Neural progenitor cell (in vitro differentiated cells): ENCODE results near the gene QSOX1. TPM values are rescaled to one million over a fixed set of nuclear protein-coding genes. Genes with fewer than 3 reads are reported as not detected.
A peak's percentile ranks its signal among the peaks of the same experiment; 100 is the strongest.

Experiments
- DNase-seq: peaks from one replicate; pipeline ENCODE4 v3.0.0-alpha.2; 2016; ENCODE audit warnings: low spot score
- H2AFZ ChIP-seq: fragments of 200-600 bp; sonication (generic); replicated peaks from 2 replicates; pipeline ENCODE4 v1.6.1; 2016; ENCODE audit warnings: antibody characterized with exemption
- H3F3A ChIP-seq: fragments of 200-600 bp; sonication (generic); 2 replicates; pipeline ENCODE4 v1.6.1; 2016; ENCODE audit warnings: antibody characterized with exemption, low read depth
- H3K27ac ChIP-seq: fragments of 200-600 bp; sonication (generic); 2 replicates; pipeline ENCODE4 v1.5.1; 2016; ENCODE audit warnings: mild to moderate bottlenecking
- H3K27me3 ChIP-seq: fragments of 200-600 bp; sonication (generic); 2 replicates; pipeline ENCODE4 v1.6.1; 2016; ENCODE audit warnings: mild to moderate bottlenecking, moderate library complexity
- H3K36me3 ChIP-seq: fragments of 200-600 bp; sonication (generic); 2 replicates; pipeline ENCODE4 v1.5.1; 2016
- H3K4me1 ChIP-seq: fragments of 200-600 bp; sonication (generic); 2 replicates; pipeline ENCODE4 v1.6.1; 2016; ENCODE audit warnings: mixed run types
- H3K4me2 ChIP-seq: fragments of 200-600 bp; sonication (generic); 2 replicates; pipeline ENCODE4 v1.6.1; 2016
- H3K4me3 ChIP-seq: fragments of 200-600 bp; sonication (generic); 2 replicates; pipeline ENCODE4 v1.5.1; 2016
- H3K79me2 ChIP-seq: fragments of 200-600 bp; sonication (generic); 2 replicates; pipeline ENCODE4 v1.6.1; 2016; ENCODE audit warnings: low read depth
- H3K9ac ChIP-seq: fragments of 200-600 bp; sonication (generic); 2 replicates; pipeline ENCODE4 v1.6.1; 2016
- H3K9me3 ChIP-seq: fragments of 200-600 bp; sonication (generic); 2 replicates; pipeline ENCODE4 v1.5.1; 2016; ENCODE audit warnings: low read depth
- H4K20me1 ChIP-seq: fragments of 200-600 bp; sonication (generic); 2 replicates; pipeline ENCODE4 v1.6.1; 2016; ENCODE audit warnings: low read depth
- H3K27ac Mint-ChIP-seq: 3 replicates; pipeline ENCODE4 v1.8.0; 2021; ENCODE audit warnings: mixed read lengths
- H3K27me3 Mint-ChIP-seq: 2 replicates; pipeline ENCODE4 v1.8.0; 2022; ENCODE audit warnings: low read depth, mild to moderate bottlenecking, inconsistent platforms, moderate library complexity, mixed read lengths; ENCODE audit not compliant: insufficient read depth
- H3K36me3 Mint-ChIP-seq: 3 replicates; pipeline ENCODE4 v1.8.0; 2021; ENCODE audit warnings: mixed read lengths
- H3K4me1 Mint-ChIP-seq: 3 replicates; pipeline ENCODE4 v1.8.0; 2021; ENCODE audit warnings: mixed read lengths
- H3K4me3 Mint-ChIP-seq: 3 replicates; pipeline ENCODE4 v1.8.0; 2021; ENCODE audit warnings: mild to moderate bottlenecking, moderate library complexity, mixed read lengths
- H3K9me3 Mint-ChIP-seq: 3 replicates; pipeline ENCODE4 v1.8.0; 2020; ENCODE audit warnings: mixed read lengths
- CTCF ChIP-seq: fragments of 200-600 bp; sonication (generic); IDR thresholded peaks from 2 replicates; pipeline ENCODE4 v1.5.1; 2017; ENCODE audit warnings: antibody characterized with exemption, mild to moderate bottlenecking
- EZH2 ChIP-seq: fragments of 200-600 bp; sonication (generic); IDR thresholded peaks from 2 replicates; pipeline ENCODE4 v1.6.1; 2017; ENCODE audit warnings: antibody characterized with exemption, mild to moderate bottlenecking, moderate library complexity
- EZH2phosphoT487 ChIP-seq: fragments of 200-600 bp; sonication (generic); IDR thresholded peaks from 2 replicates; pipeline ENCODE4 v1.6.1; 2017; ENCODE audit warnings: antibody characterized with exemption
- total RNA-seq: library from RNA; depleted of rRNA; stranded (reverse); fragments of >200 nt; gene quantifications from 2 replicates; pipeline ENCODE4 v1.2.3, GENCODE V29; 2015; ENCODE audit warnings: low replicate concordance

The QSOX1 gene
- total RNA-seq, 1 donor from 2014 or later: 13.6 TPM

GRCh38 chr1:180227861-180228647 is 73.4 kb downstream of the QSOX1 start:
- no peak for DNase-seq
- Mint-ChIP-seq H3K27ac (no peak overlapping the region), H3K27me3 (peaks cover 68% of the 10 kb centered on the region), H3K4me1 (peaks cover 9% of the 10 kb centered on the region), H3K9me3 (peaks cover 3% of the 10 kb centered on the region), H3K4me3 (peak overlapping the region; percentile 81), H3K36me3 (no peaks in the 10 kb centered on the region)
- Histone ChIP-seq H3K9me3 (no peaks in the 10 kb centered on the region), H3F3A (peaks cover 40% of the 10 kb centered on the region), H3K27me3 (peaks cover 100% of the 10 kb centered on the region), H3K36me3 (no peaks in the 10 kb centered on the region), H3K4me3 (no peak overlapping the region), H3K27ac (no peak overlapping the region), H3K4me2 (no peak overlapping the region), H3K79me2 (no peaks in the 10 kb centered on the region), H2AFZ (no peak overlapping the region), H3K9ac (no peak overlapping the region), H4K20me1 (peaks cover 42% of the 10 kb centered on the region), H3K4me1 (peaks cover 18% of the 10 kb centered on the region)
- TF ChIP-seq EZH2phosphoT487 (peak; percentile 72), CTCF (no peak)

- TF ChIP-seq EZH2 (peak; percentile 77), EZH2phosphoT487 (peak; percentile 63), CTCF (no peak)
- peak; percentile 61 for DNase-seq
- H3K36me3 ChIP-seq: no peaks in the 10 kb centered on the region
- peaks cover 22% of the 10 kb centered on the region for H3K4me1 ChIP-seq
- no peak overlapping the region for H3K27ac ChIP-seq
- Mint-ChIP-seq H3K36me3 (no peaks in the 10 kb centered on the region), H3K4me1 (peaks cover 10% of the 10 kb centered on the region), H3K27ac (no peak overlapping the region), H3K27me3 (peaks cover 73% of the 10 kb centered on the region), H3K9me3 (peaks cover 3% of the 10 kb centered on the region), H3K4me3 (peak overlapping the region; percentile 81)
- peak overlapping the region; percentile 72 for H3K4me3 ChIP-seq
- no peaks in the 10 kb centered on the region for H3K79me2 ChIP-seq
- no peak overlapping the region for H3K9ac ChIP-seq
- H3F3A ChIP-seq: peaks cover 41% of the 10 kb centered on the region
- no peaks in the 10 kb centered on the region for H3K9me3 ChIP-seq
- peak overlapping the region; percentile 100 for H3K4me2 ChIP-seq
- peaks cover 100% of the 10 kb centered on the region for H3K27me3 ChIP-seq
- H4K20me1 ChIP-seq: peaks cover 50% of the 10 kb centered on the region
- peak overlapping the region; percentile 96 for H2AFZ ChIP-seq
Observed at GRCh38 chr1:180228648-180229482, 74.2 kb downstream of the QSOX1 start.

- peak; percentile 84 for DNase-seq
- Histone ChIP-seq H3F3A (peaks cover 49% of the 10 kb centered on the region), H3K9me3 (no peaks in the 10 kb centered on the region), H4K20me1 (peaks cover 59% of the 10 kb centered on the region), H2AFZ (peak within 1 kb of the TSS; percentile 96), H3K4me2 (peak within 1 kb of the TSS; percentile 100), H3K79me2 (no peaks in the 10 kb centered on the region), H3K36me3 (no peaks in the 10 kb centered on the region), H3K27ac (no peak within 1 kb of the TSS), H3K9ac (no peak within 1 kb of the TSS), H3K27me3 (peaks cover 100% of the 10 kb centered on the region), H3K4me1 (peaks cover 28% of the 10 kb centered on the region), H3K4me3 (peak within 1 kb of the TSS; percentile 72)
- H3K9me3 Mint-ChIP-seq: peaks cover 3% of the 10 kb centered on the region
- TF ChIP-seq EZH2 (no peak), EZH2phosphoT487 (no peak)
- H3K4me1 Mint-ChIP-seq: peaks cover 17% of the 10 kb centered on the region
- H3K27me3 Mint-ChIP-seq: peaks cover 82% of the 10 kb centered on the region
- H3K36me3 Mint-ChIP-seq: no peaks in the 10 kb centered on the region
- no peak within 1 kb of the TSS for H3K27ac Mint-ChIP-seq
- H3K4me3 Mint-ChIP-seq: peak within 1 kb of the TSS; percentile 83
Observed at GRCh38 chr1:180229483-180230415, 75.1 kb downstream of the QSOX1 start, which contains the start of gene LHX4. LHX4 (plus strand) TSS chr1:180230264; CDS start chr1:180230530, 266 bp downstream.
